GM19193 (cell line): ENCODE measurements around the gene SRR.

Source experiments
- POLR2A ChIP-seq: IDR thresholded peaks from 4 replicates; pipeline ENCODE4 v1.6.1; 2011; ENCODE audit not compliant: insufficient read depth, insufficient read length; ENCODE audit errors: extremely low read depth

SRR gene

DNA sequence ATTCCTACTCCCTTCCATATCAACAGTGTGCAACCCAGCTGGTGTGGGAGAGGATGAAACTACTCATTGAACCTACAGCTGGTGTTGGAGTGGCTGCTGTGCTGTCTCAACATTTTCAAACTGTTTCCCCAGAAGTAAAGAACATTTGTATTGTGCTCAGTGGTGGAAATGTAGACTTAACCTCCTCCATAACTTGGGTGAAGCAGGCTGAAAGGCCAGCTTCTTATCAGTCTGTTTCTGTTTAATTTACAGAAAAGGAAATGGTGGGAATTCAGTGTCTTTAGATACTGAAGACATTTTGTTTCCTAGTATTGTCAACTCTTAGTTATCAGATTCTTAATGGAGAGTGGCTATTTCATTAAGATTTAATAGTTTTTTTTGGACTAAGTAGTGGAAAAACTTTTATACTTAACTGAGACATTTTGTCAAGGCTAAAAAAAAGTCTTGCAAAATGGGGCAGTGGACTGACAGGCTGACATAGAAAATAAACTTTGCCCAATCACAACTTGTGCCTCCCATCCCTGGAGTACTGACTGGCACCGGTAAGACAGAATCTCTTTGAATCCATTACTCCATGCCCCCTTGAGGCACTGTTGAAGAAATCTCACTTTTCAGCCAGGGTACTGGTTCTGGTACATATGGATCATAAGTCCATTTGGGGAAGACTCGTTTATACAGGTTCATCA lies 20.0 kb downstream of the SRR start:
- TF ChIP-seq POLR2A, result no peak

GRCh38 chr17:2331303-2331702 lies 27.6 kb downstream of the SRR start:
- no peak for TF ChIP-seq POLR2A

DNA sequence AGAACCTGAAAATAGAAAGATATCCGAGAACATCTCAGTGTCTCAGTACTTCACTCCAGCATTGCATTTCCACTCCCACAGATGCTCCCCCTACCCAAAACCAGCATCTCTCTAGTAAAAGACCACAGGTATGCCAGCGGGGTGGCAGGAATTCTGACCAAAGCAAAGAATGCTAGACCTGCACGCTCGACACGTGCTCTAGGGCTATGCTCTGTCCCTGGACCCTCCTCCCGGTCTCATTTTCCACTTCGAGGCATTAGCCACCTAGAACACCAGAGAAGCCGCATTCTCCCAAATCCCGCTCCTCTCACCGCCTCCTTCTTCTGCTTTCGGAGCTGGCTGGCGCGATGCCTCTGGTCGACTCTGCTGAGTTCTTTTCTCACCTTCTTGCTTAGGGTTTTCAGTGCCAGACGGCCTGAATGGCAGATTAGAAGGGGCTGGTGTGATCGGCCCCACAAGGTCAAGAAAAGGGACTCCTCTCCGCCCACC lies 32.0 kb downstream of the SRR start:
- no peak for TF ChIP-seq POLR2A

- TF ChIP-seq POLR2A, result peak; percentile 86
These were observed 32.6 kb downstream of the SRR start, which contains the start of gene TSR1 for GRCh38 chr17:2336215-2336851. TSS of gene TSR1 (minus strand) at chr17:2336457. CDS start at chr17:2336427, 30 bp downstream.

- peak; percentile 29 for TF ChIP-seq POLR2A
These were observed 33.2 kb downstream of the SRR start, which contains the start of gene SGSM2 for GRCh38 chr17:2336852-2337543. TSS of gene SGSM2 (plus strand) at chr17:2337501. CDS start at chr17:2337689, 188 bp downstream.

GRCh38 chr17:2337544-2338314 lies 34.0 kb downstream of the SRR start:
- no peak for TF ChIP-seq POLR2A

DNA sequence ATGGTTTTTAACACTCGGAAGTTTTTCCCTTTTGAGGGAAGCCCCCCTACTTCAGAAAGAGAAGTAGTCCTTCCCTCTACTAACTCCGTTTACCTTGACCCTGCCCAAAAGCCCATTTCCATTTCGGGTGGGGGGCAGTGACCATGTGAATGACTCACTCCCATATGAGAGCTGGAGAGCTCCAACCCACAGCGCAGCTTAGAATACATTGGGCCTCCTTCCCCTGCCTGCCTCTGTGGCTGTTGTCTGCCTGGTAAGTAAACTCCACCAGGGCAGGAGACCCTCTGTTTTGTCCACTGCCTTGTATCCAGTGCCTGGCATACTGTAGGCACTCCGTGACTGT lies 34.5 kb downstream of the SRR start:
- TF ChIP-seq POLR2A, result no peak

GRCh38 chr17:2343421-2343820 lies 39.7 kb downstream of the SRR start:
- no peak for TF ChIP-seq POLR2A

- TF ChIP-seq POLR2A, result no peak
These were observed 40.8 kb downstream of the SRR start for GRCh38 chr17:2344528-2344927.

GRCh38 chr17:2346475-2346874 lies 42.7 kb downstream of the SRR start:
- no peak for TF ChIP-seq POLR2A

- TF ChIP-seq POLR2A, result no peak
These were observed 44.3 kb downstream of the SRR start for GRCh38 chr17:2347805-2348685.

- no peak for TF ChIP-seq POLR2A
These were observed 47.5 kb downstream of the SRR start for GRCh38 chr17:2351269-2351668.

GRCh38 chr17:2354311-2354710 lies 50.6 kb downstream of the SRR start:
- TF ChIP-seq POLR2A, result no peak

GRCh38 chr17:2357237-2357636 lies 53.5 kb downstream of the SRR start:
- no peak for TF ChIP-seq POLR2A

GRCh38 chr17:2357931-2358434 lies 54.2 kb downstream of the SRR start:
- no peak for TF ChIP-seq POLR2A
